GM18517 (cell line): ENCODE data around the gene ADCY9.
"Not testable (repeated sequence)": the region's sequence is repeated elsewhere in the genome, so short reads cannot be mapped to it uniquely, and the experiment has no call there.

ENCODE experiments used
- ATAC-seq: cut with Tn5 transposase; IDR thresholded peaks from one replicate; pipeline ENCODE4 v1.9.1; 2021; ENCODE audit warnings: mild to moderate bottlenecking, moderate library complexity; ENCODE audit not compliant: unreplicated experiment

Gene ADCY9

GRCh38 chr16:3982216-3982615 lies 134.0 kb downstream of the ADCY9 start:
- ATAC-seq = no peak

DNA sequence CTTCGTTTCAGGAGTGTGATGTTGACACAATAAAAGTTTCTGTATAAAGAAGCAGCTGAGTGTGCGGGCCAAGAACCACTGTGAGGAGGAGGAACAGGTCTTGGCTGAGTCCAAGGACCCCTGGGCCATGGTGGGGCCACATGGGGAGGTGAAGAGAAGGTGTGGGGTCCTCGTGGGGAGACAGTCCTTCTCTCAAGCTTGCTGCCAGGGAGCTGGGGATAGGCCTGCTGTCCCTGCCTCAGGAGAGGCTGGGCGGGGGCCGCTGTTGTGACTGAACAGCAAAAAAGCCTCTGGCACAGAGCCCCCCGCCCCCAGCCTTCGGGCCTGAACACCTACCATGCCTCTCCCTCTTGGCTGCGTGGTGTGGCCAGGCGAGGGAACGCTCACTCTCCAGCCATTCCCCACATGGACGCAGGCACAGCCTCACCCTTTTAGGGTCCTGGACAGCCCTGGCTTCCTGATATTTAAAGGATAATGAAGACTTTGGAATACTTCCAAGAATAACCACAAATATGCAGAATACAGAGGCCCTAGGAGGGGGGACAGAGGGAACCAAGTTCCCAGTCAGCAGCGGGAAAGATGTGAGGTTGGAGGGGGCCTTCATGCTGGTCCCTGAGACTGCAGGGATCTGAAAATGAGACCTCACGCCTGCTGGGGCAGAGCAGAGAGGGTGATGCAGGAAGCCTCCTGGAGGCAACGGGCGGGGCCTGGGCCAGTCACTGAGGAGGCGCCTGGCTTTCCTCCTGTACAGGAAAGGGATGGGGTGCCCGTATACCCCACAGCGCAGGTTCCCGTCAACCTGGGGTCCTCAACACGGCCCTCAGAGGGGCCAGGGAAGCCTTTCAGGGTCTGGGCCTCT lies 135.8 kb downstream of the ADCY9 start:
- no peak for ATAC-seq

DNA sequence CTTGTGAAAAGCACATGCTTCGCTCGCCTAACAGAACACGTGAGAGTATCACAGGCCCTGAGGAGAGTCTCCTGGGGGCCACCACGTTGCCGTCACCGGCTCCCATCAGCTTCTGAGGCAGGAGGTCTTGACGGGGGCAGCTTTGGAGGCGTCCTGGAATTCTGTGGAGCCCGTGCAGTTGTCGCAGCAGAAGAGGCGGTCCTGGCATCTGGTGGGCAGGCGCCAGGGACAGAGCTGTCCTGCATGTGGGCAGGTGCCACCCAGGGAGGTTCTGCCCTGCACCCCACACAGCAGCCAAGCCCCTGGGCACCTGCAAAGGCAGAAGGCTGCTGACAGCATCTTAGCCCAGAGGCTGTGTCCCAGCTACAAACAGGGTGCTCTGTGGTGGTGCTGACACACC lies 136.7 kb downstream of the ADCY9 start:
- ATAC-seq = no peak

DNA sequence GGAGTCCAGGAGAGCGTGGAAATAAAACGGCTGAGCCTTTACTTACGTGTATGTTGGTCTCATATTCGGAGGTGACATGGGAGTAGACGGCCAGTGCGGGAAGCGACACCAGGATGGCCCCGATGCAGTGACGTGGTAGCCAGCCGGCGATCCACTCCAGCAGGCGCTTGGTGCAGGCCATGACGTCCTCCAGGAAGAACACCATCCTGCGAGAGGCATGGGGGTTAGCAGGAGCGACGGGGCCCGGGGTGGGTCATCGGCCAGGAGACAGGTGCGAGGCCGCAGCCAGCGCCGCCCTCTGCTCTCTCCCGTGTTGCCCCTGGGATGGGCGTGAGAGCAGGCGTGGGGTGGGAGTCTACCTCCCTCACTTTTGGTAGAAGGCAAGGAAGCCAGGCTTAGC lies 137.2 kb downstream of the ADCY9 start:
- ATAC-seq = no peak

DNA sequence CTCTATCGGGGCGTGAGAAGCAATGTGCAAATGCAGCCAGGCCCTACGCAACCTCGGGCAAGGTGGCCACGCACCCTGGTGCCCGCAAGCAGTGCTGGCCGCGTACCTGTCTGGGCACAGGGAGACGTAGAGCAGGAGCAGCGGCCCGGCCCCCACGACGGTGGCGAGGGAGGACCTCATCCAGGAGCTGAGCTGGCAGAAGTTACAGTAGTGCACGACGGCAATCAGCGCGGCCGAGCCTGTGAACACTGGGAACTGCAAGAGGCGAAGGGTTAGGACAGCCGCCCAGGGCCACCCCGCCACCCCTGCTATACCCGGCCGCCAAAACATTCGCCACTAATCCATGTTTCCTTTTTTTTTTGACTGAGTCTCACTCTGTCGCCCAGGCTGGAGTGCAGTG lies 138.9 kb downstream of the ADCY9 start:
- no peak for ATAC-seq

GRCh38 chr16:3974751-3975150 lies 141.5 kb downstream of the ADCY9 start:
- no peak for ATAC-seq

GRCh38 chr16:3971706-3972105 lies 144.5 kb downstream of the ADCY9 start:
- no peak for ATAC-seq

DNA sequence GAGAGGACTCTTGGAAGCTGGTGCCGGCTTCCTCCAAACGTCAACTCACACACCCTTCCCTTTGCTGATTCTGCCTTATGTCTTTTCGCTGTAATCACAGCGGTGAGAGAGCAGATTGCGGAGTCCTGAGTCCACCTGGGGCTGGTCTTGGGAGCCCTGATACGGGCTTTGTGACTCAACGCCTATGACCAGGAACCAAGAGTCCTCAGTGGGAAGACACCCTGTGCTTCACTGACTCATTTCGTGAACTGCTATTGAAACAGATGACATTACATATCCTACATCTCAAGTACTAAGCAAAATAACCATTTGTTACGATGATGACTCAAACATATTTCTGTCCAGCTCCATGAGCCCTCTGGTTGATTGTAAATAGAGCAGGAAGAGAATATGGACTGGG lies 145.0 kb downstream of the ADCY9 start:
- ATAC-seq = no peak

GRCh38 chr16:3968551-3968950 lies 147.7 kb downstream of the ADCY9 start:
- ATAC-seq = no peak

DNA sequence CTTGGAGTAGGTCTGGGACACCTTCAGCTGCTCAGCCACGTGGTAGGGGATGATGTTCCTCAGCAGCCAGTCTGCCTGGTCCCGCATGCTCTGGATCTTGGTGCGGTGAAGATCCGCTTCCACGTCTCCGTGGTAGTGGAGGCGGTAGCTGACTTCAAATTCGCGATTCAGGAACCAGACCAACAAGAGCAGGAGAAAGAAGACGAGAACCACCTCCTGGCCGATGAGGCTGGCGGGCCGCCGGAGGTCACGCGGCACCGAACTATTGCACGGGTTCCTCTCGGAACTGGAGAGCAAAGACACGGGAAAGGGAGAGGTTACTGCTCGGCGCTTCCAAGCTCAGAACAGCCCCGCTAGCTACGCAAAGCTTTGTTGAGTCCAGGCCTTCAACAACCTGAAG lies 149.6 kb downstream of the ADCY9 start:
- ATAC-seq = no peak

- no peak for ATAC-seq
Measured at GRCh38 chr16:3965781-3966582, 150.3 kb downstream of the ADCY9 start.

DNA sequence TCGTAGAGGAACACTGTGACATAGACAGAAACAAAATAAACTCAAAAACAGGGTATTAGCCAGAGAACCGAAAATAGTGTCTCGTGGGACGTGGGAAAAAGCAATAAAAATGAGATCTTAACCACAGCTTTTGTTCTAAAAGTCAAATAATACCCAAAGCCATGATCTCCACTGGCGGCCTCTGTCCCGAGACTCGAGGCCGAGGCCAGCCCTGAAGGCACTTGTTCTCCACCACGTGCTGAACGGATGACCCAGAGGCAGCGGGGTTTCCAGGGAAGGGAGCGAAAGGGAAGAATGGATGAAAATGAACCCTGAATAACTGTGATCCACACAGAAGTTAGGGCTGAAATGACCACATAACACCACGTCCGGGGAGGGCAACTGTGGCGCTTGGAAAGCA lies 150.9 kb downstream of the ADCY9 start:
- ATAC-seq = no peak

DNA sequence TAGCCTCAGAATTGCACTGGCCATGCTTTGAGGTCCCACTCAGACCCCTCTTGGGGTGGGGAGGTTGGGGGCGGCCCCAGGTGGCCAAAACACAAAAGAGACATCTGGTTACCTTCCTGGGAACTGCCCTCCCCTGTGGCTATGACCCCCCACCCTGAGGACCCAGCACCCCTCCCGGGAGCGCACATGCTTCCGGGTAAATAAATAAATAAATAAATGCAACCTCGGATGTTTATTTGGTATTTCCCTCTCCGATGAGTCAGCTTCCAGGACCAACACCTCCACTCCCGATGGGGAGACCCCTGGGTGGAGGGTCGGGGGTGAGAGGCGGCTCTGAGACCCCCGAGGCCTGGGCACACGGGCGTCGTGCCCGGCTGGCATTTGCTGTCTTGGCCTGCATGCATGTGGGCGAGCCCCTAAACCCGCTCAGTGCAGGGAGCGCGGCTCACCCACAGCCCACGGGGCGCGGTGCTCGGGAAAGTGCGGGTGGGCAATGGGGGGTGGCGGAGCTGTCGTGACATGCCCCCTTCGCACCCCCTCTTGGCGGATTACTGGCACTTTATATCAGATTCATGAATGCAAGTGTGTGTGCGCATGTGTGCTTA lies 151.5 kb downstream of the ADCY9 start:
- no peak for ATAC-seq

- ATAC-seq = no peak
Measured at GRCh38 chr16:3963886-3964685, 152.2 kb downstream of the ADCY9 start.

DNA sequence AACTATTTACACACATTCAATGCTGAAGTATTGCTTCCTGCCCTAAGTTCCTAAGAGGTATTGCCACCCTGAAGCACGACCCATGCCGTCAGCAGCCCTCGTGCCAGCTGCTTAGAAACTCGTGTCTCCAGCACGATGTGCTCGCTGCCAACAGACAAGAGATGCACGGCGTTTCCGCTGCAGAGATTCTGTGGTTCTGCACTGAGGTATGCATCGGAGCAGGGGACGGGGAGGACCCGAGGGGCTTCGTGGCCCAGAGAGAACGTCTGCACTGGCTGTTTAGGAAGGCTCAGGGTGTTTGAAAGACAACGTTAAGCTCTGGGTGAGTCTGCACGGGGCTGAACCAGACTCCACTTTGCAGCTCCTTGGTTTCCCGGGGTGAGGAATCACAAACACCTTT lies 153.0 kb downstream of the ADCY9 start:
- ATAC-seq = no peak

GRCh38 chr16:3961449-3961849 lies 154.8 kb downstream of the ADCY9 start:
- no peak for ATAC-seq

GRCh38 chr16:3959926-3960590 lies 156.2 kb downstream of the ADCY9 start:
- ATAC-seq = not testable (repeated sequence)

GRCh38 chr16:3959148-3959547 lies 157.1 kb downstream of the ADCY9 start:
- no peak for ATAC-seq

DNA sequence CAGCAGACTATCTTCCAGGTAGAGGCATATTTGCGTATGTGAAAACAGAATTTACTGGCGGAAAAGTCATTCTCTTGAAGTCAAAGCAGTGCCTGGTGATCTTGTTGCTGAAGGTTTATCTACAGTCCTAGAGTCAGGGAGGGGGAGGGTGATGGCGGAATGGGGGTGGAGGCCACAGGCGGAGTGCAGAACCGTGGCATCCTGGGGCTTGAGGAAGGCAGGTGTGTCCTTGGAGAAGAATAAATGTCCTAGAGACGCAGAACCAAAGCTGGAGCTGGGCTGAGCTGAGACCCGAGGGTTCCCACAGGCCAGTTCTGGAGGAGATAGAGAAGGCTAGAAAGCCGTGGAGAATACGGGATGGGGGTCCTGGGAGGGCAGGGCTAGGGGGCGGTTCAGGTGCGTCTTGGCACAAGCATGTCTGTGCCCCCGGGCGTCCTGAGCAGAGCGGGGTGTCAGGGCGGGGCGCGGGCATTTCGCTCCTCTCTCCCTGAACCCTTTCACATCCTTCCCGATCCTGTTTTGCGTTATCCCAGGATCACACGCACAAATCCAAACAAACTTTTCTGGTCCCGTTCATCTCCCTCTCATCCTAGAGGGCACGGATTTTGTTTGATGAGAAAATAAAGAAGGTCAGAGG lies 158.8 kb downstream of the ADCY9 start:
- no peak for ATAC-seq

DNA sequence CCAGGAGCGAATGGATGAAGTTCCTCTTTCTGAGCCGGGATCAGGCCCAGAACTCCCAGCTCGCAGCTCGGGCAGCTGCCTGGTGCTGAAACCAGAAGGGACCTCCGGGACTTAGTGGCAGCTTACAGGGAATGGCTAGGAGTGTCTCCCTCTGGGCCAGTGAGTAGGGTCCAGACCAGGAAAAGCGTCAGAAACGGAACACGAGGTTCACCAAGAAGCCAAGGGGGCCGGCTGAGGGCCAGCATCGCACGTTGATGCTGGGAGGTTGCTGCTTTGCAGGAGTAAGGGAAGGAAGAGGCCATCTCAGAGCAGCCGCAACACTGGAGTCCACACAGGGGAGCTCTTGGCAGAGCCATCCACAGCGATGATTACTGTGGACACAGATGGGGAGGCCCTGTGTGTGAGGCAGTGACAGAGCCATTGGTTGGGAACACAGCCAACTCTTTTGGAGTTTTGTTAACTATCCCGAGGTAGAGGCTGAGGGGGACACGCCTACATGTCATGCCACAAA lies 161.8 kb downstream of the ADCY9 start:
- no peak for ATAC-seq
